HFFc6 (cell line): ENCODE data around the gene ICOSLG. TPM values are rescaled to one million over a fixed set of nuclear protein-coding genes. Genes with fewer than 3 reads are reported as not detected.

Experiments
- DNase-seq: peaks from one replicate; pipeline ENCODE4 v3.0.0-alpha.2; 2018
- H3K27ac Mint-ChIP-seq: 2 replicates; pipeline ENCODE4 v1.8.0; 2020; ENCODE audit warnings: mild to moderate bottlenecking, mixed read lengths
- H3K27me3 Mint-ChIP-seq: 2 replicates; pipeline ENCODE4 v1.8.0; 2021; ENCODE audit warnings: mild to moderate bottlenecking, moderate library complexity, mixed read lengths; ENCODE audit not compliant: insufficient read depth
- H3K36me3 Mint-ChIP-seq: 2 replicates; pipeline ENCODE4 v1.8.0; 2021; ENCODE audit warnings: low read depth, mixed read lengths
- H3K4me1 Mint-ChIP-seq: 2 replicates; pipeline ENCODE4 v1.8.0; 2020; ENCODE audit warnings: low read depth, mixed read lengths
- H3K4me3 Mint-ChIP-seq: 2 replicates; pipeline ENCODE4 v1.8.0; 2020; ENCODE audit warnings: mild to moderate bottlenecking, moderate library complexity, mixed read lengths
- H3K9me3 Mint-ChIP-seq: 2 replicates; pipeline ENCODE4 v1.8.0; 2020; ENCODE audit warnings: mild to moderate bottlenecking, mixed read lengths
- total RNA-seq, 6 experiments: library from RNA; stranded (reverse); fragmentation: NEBNext Ultra II Directional; extraction: Animal tissue kit (Norgen Biotek cat#: 25700); gene quantifications; 2 replicates in 1 of 6; 3 replicates in 5 of 6; pipeline ENCODE4 v1.2.3, GENCODE V29; 2021
- TF ChIP-seq, protein P1 (sequence below): fragments of 200-600 bp; sonication (generic); IDR thresholded peaks from 2 replicates; pipeline ENCODE4 v1.5.0; 2021; ENCODE audit warnings: antibody characterized with exemption, mild to moderate bottlenecking

The ICOSLG gene
- total RNA-seq, 6 experiments from 2014 or later = 0.07 to 0.47 (median 0.33) TPM

DNA sequence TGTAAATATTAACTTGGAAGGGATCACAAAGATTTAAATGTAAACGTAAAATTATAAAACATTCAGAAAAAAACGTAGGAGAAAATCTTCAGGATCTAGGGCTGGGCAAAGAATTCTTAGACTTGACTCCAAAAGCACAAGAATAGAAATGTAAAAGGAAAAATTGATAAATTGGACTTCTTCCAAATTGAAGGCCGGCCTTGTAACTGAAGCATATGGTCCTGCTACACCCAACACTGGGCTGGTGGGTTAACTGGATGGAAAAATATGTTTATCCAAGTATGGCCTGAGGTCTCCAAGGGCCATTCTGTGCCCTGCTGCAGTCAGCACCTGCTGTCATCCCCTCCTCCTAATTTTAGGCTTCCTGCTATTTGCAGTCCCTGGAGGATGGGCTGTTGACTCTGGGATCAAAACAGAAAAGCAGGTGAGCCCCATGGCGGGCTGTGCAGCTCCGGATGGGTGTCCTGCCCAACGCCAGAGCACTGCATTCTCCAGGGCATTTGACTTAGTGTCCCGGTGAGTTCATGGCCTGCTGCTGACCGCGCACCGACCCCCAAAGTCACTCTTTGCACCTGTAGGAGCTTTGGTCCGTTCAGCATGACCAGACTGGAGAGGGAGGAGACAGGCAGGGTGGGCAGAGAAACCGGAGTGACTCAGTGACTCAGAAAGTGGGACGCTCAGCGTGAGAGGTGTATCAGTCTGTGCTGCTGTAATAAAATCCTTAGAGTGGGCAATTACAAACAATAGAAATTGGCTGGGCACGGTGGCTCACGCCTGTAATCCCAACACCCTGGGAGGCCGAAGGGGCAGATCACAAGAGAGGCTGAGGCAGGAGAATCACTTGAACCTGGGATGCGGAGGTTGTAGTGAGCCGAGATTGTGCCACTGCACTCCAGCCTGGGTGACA is 38.9 kb upstream of the ICOSLG start:
- no peak overlapping the region for H3K27ac Mint-ChIP-seq
- H3K4me3 Mint-ChIP-seq = no peak overlapping the region
- H3K9me3 Mint-ChIP-seq = no peaks in the 10 kb centered on the region
- TF ChIP-seq, protein P1, sequence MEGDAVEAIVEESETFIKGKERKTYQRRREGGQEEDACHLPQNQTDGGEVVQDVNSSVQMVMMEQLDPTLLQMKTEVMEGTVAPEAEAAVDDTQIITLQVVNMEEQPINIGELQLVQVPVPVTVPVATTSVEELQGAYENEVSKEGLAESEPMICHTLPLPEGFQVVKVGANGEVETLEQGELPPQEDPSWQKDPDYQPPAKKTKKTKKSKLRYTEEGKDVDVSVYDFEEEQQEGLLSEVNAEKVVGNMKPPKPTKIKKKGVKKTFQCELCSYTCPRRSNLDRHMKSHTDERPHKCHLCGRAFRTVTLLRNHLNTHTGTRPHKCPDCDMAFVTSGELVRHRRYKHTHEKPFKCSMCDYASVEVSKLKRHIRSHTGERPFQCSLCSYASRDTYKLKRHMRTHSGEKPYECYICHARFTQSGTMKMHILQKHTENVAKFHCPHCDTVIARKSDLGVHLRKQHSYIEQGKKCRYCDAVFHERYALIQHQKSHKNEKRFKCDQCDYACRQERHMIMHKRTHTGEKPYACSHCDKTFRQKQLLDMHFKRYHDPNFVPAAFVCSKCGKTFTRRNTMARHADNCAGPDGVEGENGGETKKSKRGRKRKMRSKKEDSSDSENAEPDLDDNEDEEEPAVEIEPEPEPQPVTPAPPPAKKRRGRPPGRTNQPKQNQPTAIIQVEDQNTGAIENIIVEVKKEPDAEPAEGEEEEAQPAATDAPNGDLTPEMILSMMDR = no peak
- H3K4me1 Mint-ChIP-seq = no peaks in the 10 kb centered on the region
- no peak for DNase-seq
- peaks cover 38% of the 10 kb centered on the region for H3K27me3 Mint-ChIP-seq
- H3K36me3 Mint-ChIP-seq = no peaks in the 10 kb centered on the region

DNA sequence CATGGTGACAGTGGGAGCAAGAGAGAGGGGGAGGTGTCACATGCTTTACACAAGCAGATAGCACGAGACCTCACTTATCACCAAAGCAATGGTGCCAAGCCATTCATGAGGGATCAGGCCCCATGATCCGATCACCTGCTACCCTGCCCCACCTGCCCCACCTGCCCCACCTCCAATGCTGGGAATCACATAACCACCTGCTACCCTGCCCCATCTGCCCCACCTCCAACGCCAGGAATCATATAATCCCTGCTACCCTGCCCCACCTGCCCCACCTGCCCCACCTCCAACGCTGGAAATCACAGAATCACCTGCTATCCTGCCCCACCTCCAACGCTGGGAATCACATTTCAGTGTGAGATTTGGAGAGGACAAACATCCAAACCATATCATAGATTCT is 34.3 kb upstream of the ICOSLG start:
- Mint-ChIP-seq H3K36me3 (no peaks in the 10 kb centered on the region), H3K27ac (no peak overlapping the region), H3K27me3 (peaks cover 38% of the 10 kb centered on the region), H3K4me1 (no peaks in the 10 kb centered on the region), H3K4me3 (no peak overlapping the region), H3K9me3 (no peaks in the 10 kb centered on the region)
- no peak for DNase-seq
- TF ChIP-seq, protein P1 = no peak

- Mint-ChIP-seq H3K36me3 (no peaks in the 10 kb centered on the region), H3K4me1 (no peaks in the 10 kb centered on the region), H3K4me3 (no peak overlapping the region), H3K9me3 (no peaks in the 10 kb centered on the region), H3K27me3 (peaks cover 32% of the 10 kb centered on the region), H3K27ac (no peak overlapping the region)
- TF ChIP-seq, protein P1 = no peak
- DNase-seq = no peak
Measured at GRCh38 chr21:44273046-44273445, 32.3 kb upstream of the ICOSLG start.

DNA sequence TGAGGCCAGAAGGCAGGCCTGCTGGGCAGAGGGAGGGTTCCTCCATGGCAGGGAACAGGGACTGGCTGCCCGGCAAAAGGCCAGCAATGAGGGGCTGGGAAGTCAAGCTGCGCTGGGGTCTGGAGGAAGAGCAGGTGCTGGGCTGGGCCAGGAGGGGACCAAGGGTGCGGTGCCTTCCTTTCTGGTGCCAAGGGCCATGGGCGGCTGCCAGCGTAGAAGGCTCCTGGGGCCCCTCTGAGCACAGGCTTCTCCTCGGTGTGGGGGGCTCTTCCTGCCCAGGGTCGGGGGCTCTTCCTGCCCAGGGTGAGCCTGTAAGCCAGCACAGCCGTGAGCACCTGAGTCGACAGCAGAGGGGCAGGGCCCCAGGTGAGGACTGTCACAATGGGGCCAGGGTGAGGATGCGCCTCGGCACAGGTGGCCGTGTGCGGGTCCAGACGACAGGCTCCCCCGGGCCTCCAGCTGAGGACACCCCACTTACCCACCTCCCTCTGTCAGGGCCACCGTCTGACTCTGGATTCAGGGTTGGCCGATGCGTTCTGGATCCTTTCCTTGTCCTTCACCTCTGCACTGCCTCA is 31.6 kb upstream of the ICOSLG start:
- H3K9me3 Mint-ChIP-seq = no peaks in the 10 kb centered on the region
- no peak overlapping the region for H3K27ac Mint-ChIP-seq
- H3K27me3 Mint-ChIP-seq = peaks cover 31% of the 10 kb centered on the region
- no peak overlapping the region for H3K4me3 Mint-ChIP-seq
- H3K4me1 Mint-ChIP-seq = no peaks in the 10 kb centered on the region
- TF ChIP-seq, protein P1 = no peak
- H3K36me3 Mint-ChIP-seq = no peaks in the 10 kb centered on the region
- no peak for DNase-seq

GRCh38 chr21:44271558-44272283 is 31.0 kb upstream of the ICOSLG start:
- Mint-ChIP-seq H3K27ac (no peak overlapping the region), H3K27me3 (peaks cover 31% of the 10 kb centered on the region), H3K36me3 (no peaks in the 10 kb centered on the region), H3K9me3 (no peaks in the 10 kb centered on the region), H3K4me3 (no peak overlapping the region), H3K4me1 (no peaks in the 10 kb centered on the region)
- DNase-seq = no peak
- TF ChIP-seq, protein P1 = no peak
